Activated naive CD8-positive, alpha-beta T cell treated with anti-CD3 and anti-CD28 coated beads, Interleukin-2, amount 10 ng/mL, durations not matched to agents 7 days and 5 days (primary cell): ENCODE measurements around the gene MOGAT1. TPM values are rescaled to one million over a fixed set of nuclear protein-coding genes. Genes with fewer than 3 reads are reported as not detected.
"Not testable (repeated sequence)": the region's sequence is repeated elsewhere in the genome, so short reads cannot be mapped to it uniquely, and the experiment has no call there.

Experiments
- ATAC-seq: fragments of 150-1000 bp; cut with Tn5 transposase; one replicate; pipeline ENCODE4 v1.10.0; 2021; ENCODE audit warnings: low read depth, moderate library complexity
- POLR2A ChIA-PET: fragments of 350-600 bp; sonication (Branson Sonifier 250); formaldehyde crosslinking; loops from one replicate; lab custom pipeline; 2021; ENCODE audit warnings: antibody characterized with exemption; lab: Charles Lee
- DNase-seq: peaks from one replicate; pipeline ENCODE4 v3.0.0; 2021
- H3K27ac Mint-ChIP-seq: one replicate; pipeline ENCODE4 v1.8.0; 2022; ENCODE audit warnings: mild to moderate bottlenecking, mixed read lengths
- H3K27me3 Mint-ChIP-seq: one replicate; pipeline ENCODE4 v1.8.0; 2022; ENCODE audit warnings: mild to moderate bottlenecking, moderate library complexity, mixed read lengths
- H3K36me3 Mint-ChIP-seq: one replicate; pipeline ENCODE4 v1.8.0; 2021; ENCODE audit warnings: mild to moderate bottlenecking, mixed read lengths
- H3K4me1 Mint-ChIP-seq: one replicate; pipeline ENCODE4 v1.8.0; 2021; ENCODE audit warnings: mixed read lengths
- H3K4me3 Mint-ChIP-seq: one replicate; pipeline ENCODE4 v1.8.0; 2022; ENCODE audit warnings: mild to moderate bottlenecking, moderate library complexity, mixed read lengths
- H3K9me3 Mint-ChIP-seq: one replicate; pipeline ENCODE4 v1.8.0; 2021; ENCODE audit warnings: mixed read lengths
- total RNA-seq, 2 experiments: library from RNA; stranded (reverse); gene quantifications; one replicate each; pipeline ENCODE4 v1.2.3, GENCODE V29; 2021

MOGAT1 gene
- total RNA-seq, 2 experiments from 2014 or later, result not detected

DNA sequence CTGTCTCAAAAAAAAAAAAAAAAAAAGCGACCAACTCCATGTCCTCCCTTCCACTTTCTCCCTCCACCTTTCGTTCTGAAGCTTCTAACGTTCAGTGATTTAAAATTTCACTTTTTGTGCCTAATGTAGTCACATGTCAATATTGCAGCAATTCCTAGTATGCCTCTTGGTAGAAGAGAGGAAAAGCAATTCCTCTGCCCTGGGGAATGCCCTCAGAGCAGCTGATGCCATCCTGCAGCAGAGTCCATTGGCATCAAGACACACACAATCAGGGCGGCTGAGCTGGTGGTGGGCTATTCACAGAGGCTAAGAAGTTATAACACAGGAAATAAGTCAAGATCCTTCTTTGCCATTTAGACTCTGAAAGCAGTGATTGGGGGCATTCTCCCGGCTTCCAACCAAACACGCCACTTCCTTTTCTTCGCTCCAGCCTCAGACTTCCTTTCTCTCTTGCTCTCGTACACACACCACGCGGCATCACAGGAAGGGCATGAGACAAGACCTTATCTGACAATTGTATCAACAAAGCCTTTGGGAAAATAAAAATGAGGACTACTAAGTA is 71.9 kb downstream of the MOGAT1 start:
- Mint-ChIP-seq H3K36me3 (no peaks in the 10 kb centered on the region), H3K4me3 (peak overlapping the region; percentile 9), H3K27ac (no peak overlapping the region), H3K4me1 (peaks cover 28% of the 10 kb centered on the region), H3K9me3 (no peaks in the 10 kb centered on the region), H3K27me3 (peaks cover 9% of the 10 kb centered on the region)
- DNase-seq (no peak), ATAC-seq (no peak)
- POLR2A ChIA-PET, result interaction anchor here (0.6 kb wide), 1 partner anchor 26 kb away, joined by 4 read pairs; no protein-coding TSS in a partner anchor

DNA sequence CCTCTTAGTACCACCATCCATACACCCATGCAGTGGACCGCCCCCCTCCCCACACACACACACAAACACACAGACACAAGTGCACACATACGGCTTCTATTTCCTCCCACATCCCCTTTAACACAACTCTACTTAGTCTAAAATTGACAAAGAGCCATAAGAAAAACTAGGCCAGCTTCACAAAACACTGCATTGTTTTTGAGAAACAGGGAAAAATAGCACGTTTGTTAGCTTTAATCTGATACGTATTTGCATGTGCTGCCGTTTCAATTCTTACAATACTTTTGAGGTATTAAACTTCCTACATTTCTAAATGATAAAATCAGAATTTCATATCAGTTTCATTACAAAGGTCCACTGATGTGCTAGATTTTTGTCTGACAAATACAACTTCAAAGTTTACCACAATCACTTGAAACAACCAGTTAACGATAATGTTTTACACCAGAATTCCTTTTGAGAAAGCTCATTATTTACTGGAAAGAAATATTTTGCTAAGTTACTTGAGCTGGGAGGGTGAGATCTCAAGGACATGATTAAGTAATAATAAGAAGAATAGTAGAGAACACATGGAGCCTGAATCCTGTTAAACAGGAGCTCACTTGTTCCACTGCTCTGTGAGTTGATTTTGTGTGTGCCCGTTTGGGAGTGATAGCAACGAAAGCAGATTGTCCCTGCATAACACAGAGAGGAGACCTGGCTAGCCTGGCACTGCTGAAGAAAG is 74.5 kb downstream of the MOGAT1 start:
- POLR2A ChIA-PET, result no interaction called here
- Mint-ChIP-seq H3K27me3 (peaks cover 11% of the 10 kb centered on the region), H3K4me3 (no peak overlapping the region), H3K36me3 (no peaks in the 10 kb centered on the region), H3K9me3 (no peaks in the 10 kb centered on the region), H3K27ac (no peak overlapping the region), H3K4me1 (peaks cover 20% of the 10 kb centered on the region)
- DNase-seq, result no peak
- no peak for ATAC-seq

DNA sequence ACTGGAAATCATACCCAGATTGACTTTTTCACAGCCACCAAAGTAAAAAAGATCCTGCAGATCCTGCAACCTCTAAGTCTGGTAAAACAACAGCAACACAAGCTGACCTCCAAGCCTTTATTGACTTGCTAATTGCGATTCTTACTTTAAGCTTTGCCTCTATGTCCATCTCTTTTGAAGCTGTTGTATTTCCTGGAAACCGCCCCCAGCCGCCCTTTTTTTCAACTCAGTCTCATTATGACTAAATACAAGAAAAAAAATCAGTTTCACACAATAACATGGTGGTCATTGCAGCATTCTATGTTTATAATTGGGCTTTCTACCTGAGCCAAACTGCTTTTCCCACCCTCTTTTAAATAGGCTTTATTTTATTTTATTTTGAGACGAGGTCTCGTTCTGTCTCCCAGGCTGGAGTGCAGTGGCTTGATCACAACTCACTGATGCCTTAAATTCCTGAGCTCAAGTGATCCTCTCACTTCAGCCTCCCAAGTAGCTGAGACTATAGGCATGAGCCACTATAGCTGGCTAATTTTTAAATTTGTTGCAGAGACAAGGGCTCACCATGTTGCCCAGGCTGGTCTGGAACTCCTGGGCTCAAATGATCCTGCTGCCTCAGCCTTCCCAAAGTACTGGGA is 76.2 kb downstream of the MOGAT1 start:
- Mint-ChIP-seq H3K4me3 (no peak overlapping the region), H3K4me1 (peaks cover 34% of the 10 kb centered on the region), H3K27ac (no peak overlapping the region), H3K9me3 (no peaks in the 10 kb centered on the region), H3K36me3 (no peaks in the 10 kb centered on the region), H3K27me3 (peaks cover 11% of the 10 kb centered on the region)
- POLR2A ChIA-PET, result no interaction called here
- no peak for DNase-seq
- no peak for ATAC-seq

DNA sequence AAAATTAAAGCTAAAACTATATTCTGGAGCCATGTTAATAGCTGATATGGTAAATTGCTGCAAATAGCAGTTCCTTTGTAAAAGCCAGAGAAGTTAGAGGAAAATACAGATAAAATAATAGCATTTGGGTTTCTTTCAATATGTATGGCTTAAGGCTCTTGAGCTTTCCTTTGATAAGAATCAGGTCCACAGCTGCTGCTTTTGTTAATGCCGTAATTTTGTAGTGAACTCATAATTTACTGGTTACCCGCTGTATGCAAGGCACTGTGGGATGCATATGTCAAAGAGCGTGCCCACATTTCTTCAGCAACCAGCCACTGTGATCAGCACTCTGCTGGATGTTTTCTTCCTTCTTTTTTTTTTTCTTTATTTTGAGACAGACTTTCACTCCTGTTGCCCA is 79.1 kb downstream of the MOGAT1 start:
- no peaks in the 10 kb centered on the region for H3K36me3 Mint-ChIP-seq
- peaks cover 19% of the 10 kb centered on the region for H3K27me3 Mint-ChIP-seq
- POLR2A ChIA-PET, result no interaction called here
- no peaks in the 10 kb centered on the region for H3K9me3 Mint-ChIP-seq
- H3K4me1 Mint-ChIP-seq, result peaks cover 38% of the 10 kb centered on the region
- no peak for ATAC-seq
- no peak overlapping the region for H3K4me3 Mint-ChIP-seq
- H3K27ac Mint-ChIP-seq, result no peak overlapping the region
- no peak for DNase-seq

DNA sequence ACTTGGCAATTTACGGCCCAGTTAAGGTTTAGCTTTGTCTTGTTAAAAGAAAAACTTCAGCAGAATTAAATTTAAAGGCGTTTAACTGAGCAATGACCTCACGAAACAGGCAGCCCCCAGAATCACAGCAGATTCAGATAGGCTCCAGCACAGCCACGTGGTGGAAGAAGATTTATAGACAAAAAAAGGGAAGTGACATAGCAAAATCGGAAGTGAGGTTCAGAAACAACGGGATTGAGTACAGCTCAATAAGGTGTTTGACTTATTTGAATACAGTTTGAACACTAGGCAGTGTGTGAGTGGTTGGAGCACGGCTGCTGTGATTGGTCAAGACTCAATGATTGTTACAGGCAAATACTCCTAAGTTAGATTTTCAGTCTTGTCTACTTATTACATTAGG is 79.8 kb downstream of the MOGAT1 start:
- H3K36me3 Mint-ChIP-seq, result no peaks in the 10 kb centered on the region

DNA sequence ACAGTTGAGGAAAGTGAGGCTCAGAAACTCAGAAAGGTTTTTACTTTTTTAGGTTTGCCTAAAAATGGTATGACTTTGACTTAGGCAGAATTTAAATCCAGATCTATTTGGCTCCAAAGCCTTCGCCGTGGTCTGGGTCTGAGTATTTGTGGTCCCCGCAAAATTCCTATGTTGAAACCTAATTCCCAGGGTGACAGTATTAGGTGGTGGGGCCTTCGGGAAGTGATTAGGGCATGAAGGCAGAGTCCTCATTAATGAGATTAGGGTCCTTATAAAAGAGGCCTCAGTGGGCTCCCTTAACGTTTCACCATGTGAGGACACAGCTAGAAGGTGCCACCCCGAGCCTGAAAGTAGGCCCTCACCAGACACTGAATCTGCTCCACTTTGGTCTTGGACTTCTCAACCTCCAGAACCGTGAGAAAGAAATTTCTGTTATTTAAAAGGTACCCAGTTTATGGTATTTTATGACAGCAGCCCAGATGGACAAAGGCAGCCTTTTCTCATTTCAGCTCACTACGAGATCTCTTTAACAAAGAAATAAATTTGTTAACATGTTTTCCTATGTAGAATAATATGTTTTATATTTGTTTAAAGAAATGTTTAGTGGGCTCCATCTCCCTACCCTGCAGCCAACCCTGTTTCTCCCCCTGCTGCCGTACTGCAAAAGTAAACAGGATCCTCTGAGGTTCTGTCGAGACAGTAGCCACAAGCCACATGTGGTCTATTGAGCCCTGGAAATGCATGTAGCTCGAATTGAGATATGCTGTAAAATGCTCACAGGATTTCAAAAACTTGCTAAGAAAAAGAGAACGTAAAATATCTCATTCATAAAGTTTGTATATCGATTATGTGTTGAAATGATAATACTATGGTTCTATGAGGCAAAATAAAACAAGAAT is 80.6 kb downstream of the MOGAT1 start:
- peak; percentile 42 for DNase-seq
- Mint-ChIP-seq H3K27ac (no peak overlapping the region), H3K9me3 (no peaks in the 10 kb centered on the region), H3K4me3 (peak overlapping the region; percentile 47), H3K36me3 (no peaks in the 10 kb centered on the region), H3K27me3 (peaks cover 19% of the 10 kb centered on the region), H3K4me1 (peaks cover 40% of the 10 kb centered on the region)
- POLR2A ChIA-PET, result interaction anchor here (0.7 kb wide), 2 partner anchors 38 to 44 kb away, joined by 3 to 4 read pairs; no protein-coding TSS in a partner anchor
- ATAC-seq, result peak; percentile 98

More for the DNA sequence above, 79.8 kb downstream of the MOGAT1 start:
- Mint-ChIP-seq H3K27me3 (peaks cover 19% of the 10 kb centered on the region), H3K4me1 (peaks cover 38% of the 10 kb centered on the region), H3K4me3 (no peak overlapping the region), H3K9me3 (no peaks in the 10 kb centered on the region), H3K27ac (no peak overlapping the region)
- DNase-seq (no peak), ATAC-seq (no peak)
- POLR2A ChIA-PET, result no interaction called here

DNA sequence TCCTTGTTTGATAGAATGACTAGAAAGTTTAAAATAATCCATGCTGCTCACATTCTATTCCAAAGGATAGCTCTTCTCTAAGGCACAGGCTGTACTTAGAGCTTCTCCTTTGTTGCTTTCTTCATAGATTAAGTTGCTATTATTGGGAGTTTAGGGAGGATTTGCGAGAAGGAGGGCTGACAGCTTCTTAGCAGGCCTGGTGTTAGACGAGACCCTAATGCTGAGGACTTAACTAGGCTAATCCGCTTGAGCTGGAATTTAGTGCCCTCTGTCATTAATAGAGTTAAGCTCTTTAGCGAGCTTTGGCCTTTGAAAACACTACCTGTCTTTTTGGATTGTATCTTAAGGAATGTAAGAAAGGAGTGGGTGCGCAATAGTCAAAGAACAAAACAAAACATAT is 81.3 kb downstream of the MOGAT1 start:
- no peak for ATAC-seq
- Mint-ChIP-seq H3K27ac (no peak overlapping the region), H3K27me3 (peaks cover 19% of the 10 kb centered on the region), H3K4me3 (peak overlapping the region; percentile 47), H3K36me3 (no peaks in the 10 kb centered on the region), H3K9me3 (no peaks in the 10 kb centered on the region), H3K4me1 (peaks cover 35% of the 10 kb centered on the region)
- DNase-seq, result no peak
- POLR2A ChIA-PET, result interaction anchor here (0.6 to 0.7 kb wide), 3 partner anchors 35 to 45 kb away, joined by 3 to 4 read pairs (median 4); no protein-coding TSS in a partner anchor

DNA sequence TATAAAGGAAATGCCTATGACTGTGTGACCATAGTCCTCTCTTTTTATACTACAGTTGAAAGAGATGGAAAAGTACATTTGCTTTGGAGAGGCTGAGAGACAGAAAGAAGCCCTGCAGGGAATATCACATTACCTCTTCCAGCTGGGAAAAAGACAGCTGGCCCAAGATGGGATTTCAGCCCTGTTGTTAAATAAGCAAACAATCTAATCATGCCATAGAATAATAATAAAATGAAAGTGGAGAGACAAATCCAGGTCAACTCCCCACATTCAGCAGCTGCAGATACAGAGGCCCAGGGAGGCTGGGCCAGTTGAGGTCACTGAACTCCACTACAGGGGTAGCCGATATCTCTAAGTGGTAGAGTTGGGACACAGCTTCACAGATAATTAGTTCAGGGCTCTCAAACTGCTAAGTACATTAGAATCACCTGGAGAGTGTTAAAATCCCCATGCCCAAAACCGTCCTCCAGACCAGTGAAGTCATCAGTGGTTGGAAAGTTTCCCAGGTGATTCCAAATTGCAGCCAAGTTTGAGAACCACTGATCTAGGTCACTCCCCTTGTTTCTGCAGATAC is 81.9 kb downstream of the MOGAT1 start:
- DNase-seq (no peak), ATAC-seq (no peak)
- Mint-ChIP-seq H3K9me3 (no peaks in the 10 kb centered on the region), H3K27ac (no peak overlapping the region), H3K27me3 (peaks cover 16% of the 10 kb centered on the region), H3K4me1 (peaks cover 31% of the 10 kb centered on the region), H3K36me3 (no peaks in the 10 kb centered on the region), H3K4me3 (peak overlapping the region; percentile 47)
- POLR2A ChIA-PET, result interaction anchor here (0.6 kb wide), 1 partner anchor 34 kb away, joined by 4 read pairs; no protein-coding TSS in a partner anchor

DNA sequence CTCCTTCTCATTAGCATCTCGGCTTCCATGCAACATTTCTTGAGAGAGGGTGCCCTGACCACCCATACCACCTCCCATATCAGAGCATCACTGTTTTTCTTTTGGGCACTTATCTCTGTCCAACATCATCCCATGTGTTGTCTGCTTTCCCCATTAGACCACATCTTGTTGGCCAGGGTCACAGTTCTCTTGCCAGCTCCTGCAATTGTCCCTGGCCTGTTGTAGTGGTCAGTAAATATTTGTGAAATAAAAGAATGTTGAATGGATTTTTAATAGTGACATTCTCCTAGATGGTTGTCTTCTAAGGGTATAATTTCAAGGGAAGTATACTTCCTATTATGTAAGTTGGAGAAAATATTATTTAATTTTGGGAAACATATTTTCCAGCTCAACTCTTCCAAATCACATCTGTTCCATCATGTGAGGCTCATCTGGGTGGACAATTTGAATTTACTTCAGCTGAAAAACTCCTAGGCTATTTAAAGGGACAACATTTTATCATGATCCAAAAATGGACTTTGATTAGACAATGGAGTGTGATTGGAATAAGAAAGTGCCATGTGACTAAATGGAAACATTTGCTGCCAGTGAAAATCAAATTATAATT is 83.0 kb downstream of the MOGAT1 start:
- Mint-ChIP-seq H3K4me1 (peaks cover 31% of the 10 kb centered on the region), H3K9me3 (no peaks in the 10 kb centered on the region), H3K4me3 (no peak overlapping the region), H3K27me3 (peaks cover 14% of the 10 kb centered on the region), H3K36me3 (no peaks in the 10 kb centered on the region), H3K27ac (no peak overlapping the region)
- ATAC-seq (no peak), DNase-seq (no peak)
- POLR2A ChIA-PET, result no interaction called here

DNA sequence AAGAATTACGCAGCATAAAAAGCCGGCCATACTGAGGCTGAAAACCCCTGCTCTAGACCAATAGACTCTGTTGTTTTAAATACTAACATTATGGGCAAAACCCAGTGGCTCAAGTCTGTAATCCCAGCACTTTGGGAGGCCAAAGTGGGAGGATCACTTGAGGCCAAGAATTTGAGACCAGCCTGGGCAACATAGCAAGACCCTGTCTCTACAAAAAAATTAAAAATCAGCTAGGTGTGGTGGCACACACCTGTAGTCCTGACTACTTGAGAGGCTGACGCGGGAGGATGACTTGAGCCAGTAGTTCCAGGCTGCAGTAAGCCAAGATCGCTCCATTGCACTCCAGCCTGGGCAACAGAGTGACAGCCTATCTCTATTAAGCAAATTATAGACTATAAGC is 84.1 kb downstream of the MOGAT1 start:
- DNase-seq, H3K9me3 Mint-ChIP-seq, H3K4me3 Mint-ChIP-seq, H3K27ac Mint-ChIP-seq, H3K36me3 Mint-ChIP-seq, POLR2A ChIA-PET, ATAC-seq: not testable (repeated sequence)
- Mint-ChIP-seq H3K4me1 (peaks cover 31% of the 10 kb centered on the region), H3K27me3 (peaks cover 11% of the 10 kb centered on the region)

DNA sequence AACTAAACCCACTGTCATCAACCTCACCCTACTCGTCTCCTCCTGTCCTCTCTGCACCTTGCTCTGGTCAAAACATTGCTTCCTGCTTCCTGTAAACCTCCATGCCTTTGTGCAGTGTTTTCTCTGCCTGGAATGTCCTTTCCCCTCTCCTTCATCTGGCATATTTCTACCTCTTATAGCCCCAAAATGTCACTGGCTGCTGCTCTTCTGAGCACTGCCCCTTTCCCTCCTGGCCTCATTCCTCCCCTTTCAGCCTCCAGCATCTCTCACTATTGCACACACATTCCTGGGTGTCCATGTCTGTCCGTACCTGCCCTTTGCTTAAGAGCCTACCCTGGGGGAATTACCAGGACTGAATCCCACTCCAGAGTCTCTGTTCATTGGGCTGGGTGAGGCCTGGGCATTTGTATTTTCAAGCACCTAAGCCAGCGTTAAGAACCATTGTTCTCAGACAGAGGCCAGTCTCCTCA is 84.9 kb downstream of the MOGAT1 start:
- no peak for ATAC-seq
- Mint-ChIP-seq H3K27me3 (peaks cover 11% of the 10 kb centered on the region), H3K4me3 (no peak overlapping the region), H3K9me3 (no peaks in the 10 kb centered on the region), H3K27ac (no peak overlapping the region), H3K36me3 (no peaks in the 10 kb centered on the region), H3K4me1 (peaks cover 28% of the 10 kb centered on the region)
- POLR2A ChIA-PET, result no interaction called here
- no peak for DNase-seq

DNA sequence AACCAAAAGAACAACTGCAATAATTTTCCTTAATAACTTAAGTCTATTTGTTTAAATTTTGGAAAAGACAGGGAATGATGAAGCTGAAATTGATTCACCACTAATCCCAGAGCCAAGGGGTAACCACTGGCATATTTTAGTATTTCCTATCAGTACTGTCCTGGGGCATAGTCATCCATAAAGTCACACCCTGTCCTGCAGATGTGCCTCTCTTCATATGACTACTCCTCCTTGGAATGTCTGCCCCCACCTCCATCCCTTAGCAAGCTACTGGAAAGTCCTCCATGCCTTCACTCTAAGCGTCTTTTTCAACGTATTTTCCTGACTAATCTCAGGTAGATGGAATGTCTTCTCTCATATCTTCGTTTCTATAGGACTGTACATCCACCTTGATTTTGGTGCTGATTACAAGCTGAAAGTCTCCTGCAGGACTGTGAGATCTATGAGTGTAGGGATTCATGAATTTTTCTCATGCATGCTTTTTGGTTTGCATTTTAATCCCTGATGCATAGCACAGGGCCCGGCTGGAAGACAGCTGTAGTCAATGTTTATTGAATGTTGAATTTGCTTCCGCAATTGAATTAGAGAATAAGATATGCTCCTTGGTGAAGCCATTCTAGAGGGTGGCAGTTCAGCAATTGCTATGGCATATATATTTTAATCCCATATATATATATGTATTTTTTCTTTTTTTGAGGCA is 85.6 kb downstream of the MOGAT1 start:
- Mint-ChIP-seq H3K9me3 (no peaks in the 10 kb centered on the region), H3K27ac (no peak overlapping the region), H3K4me3 (no peak overlapping the region), H3K27me3 (peaks cover 14% of the 10 kb centered on the region), H3K36me3 (no peaks in the 10 kb centered on the region), H3K4me1 (peaks cover 22% of the 10 kb centered on the region)
- ATAC-seq (no peak), DNase-seq (no peak)
- POLR2A ChIA-PET, result no interaction called here
